IPS-15b (cell line): ENCODE measurements around the gene NDUFS8.

ENCODE experiments used
- H3K27me3 ChIP-seq: one replicate; pipeline ENCODE4 v1.6.1; 2013; ENCODE audit warnings: low read length; ENCODE audit not compliant: control insufficient read depth, insufficient read depth
- H3K36me3 ChIP-seq: one replicate; pipeline ENCODE4 v1.6.1; 2013; ENCODE audit warnings: low read length; ENCODE audit not compliant: control insufficient read depth, insufficient read depth
- H3K4me1 ChIP-seq: one replicate; pipeline ENCODE4 v1.6.1; 2013; ENCODE audit warnings: mild to moderate bottlenecking, low read length; ENCODE audit not compliant: control insufficient read depth, insufficient read depth
- H3K4me3 ChIP-seq: one replicate; pipeline ENCODE4 v1.5.1; 2013; ENCODE audit warnings: low read depth, low read length
- H3K9ac ChIP-seq: one replicate; pipeline ENCODE4 v1.6.1; 2013; ENCODE audit warnings: low read depth, mild to moderate bottlenecking, low read length
- H3K9me3 ChIP-seq: one replicate; pipeline ENCODE4 v1.6.1; 2013; ENCODE audit warnings: mild to moderate bottlenecking, low read length; ENCODE audit not compliant: control insufficient read depth, insufficient read depth

NDUFS8 gene

DNA sequence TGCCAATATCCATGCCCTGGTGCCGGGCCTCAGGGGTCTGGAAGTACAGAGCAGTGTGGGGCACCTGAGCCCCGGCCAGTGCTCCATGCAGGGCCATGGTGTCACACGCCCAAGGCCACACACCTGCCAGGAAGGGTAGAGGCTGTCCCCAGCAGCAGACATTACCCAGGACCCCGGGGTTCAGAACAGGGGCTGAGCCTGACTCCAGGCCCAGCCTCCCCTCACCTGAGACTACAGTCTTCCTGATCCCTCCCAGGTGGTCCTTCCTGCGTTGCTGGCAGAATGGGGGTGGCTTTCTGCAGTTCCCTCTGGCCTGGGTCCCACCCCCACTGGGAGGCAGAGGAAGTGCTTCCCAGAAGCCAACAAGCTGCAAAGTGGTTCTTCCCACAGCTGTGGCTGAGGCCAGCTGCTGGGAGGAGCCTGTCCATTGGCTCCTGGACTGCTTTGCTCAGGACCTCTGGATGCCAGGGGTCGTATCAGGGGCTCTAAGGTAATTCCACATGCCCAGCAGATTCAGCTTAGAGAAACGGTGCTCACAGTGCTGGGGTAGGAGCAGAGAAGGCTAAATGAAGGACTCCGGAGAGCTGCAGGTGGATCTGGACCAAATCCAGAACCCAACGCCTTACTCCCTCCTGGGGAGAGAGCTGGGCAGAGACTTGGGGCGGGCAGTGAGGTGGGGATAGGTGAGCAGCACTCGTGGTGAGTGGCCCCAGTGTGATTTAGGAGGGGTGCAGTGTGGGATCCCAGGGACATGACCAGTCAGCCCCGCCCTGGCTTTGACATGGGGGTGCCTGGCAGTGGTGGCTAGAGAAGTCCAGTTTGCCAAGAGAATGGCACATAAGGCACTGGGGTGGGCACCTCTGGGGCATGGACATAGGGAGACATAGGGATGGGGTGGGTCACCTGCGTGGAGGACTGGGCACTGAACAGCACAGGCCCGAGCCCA lies 21.0 kb downstream of the NDUFS8 start:
- H3K9me3 ChIP-seq: no peaks in the 10 kb centered on the region

DNA sequence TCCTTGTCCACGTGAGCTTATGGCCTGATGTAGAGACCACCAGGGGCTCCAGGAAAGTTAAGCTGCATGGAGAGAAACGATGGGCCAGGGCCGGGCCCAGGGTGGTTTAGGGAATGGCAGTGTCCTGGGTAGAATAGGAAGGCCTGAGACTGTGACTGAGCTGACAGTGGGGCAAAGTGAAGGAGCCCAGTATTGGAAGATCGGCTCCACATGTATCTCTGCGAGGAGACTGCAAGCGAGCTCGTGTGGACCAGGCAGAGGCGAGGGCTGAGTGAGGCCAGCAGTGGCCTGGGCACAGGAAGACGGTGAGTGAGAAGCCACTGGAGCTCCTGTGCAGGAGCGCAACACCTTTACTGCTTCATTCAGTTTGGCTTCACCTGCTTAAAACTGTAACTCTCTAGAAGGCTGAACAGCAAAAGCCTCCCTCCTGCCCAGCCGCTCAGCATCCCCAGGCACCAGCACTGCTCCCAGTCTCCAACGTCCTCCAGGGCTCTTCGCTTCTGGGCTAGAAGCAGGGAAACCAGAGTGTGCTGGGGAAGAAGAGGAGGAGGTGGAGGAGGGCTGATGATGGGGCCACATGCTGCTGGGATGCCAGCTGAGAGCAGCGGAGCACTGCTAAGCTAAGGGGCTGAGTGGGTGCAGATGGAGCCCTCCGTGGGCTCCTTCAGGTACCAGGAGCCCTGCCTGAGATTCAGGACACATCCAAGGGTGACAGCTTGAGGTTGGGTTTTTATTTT lies 21.8 kb downstream of the NDUFS8 start:
- Histone ChIP-seq H3K36me3 (peaks cover 12% of the 10 kb centered on the region), H3K4me1 (no peaks in the 10 kb centered on the region), H3K9ac (no peak overlapping the region), H3K4me3 (no peak overlapping the region), H3K9me3 (no peaks in the 10 kb centered on the region), H3K27me3 (no peaks in the 10 kb centered on the region)

More for the DNA sequence above, 21.0 kb downstream of the NDUFS8 start:
- Histone ChIP-seq H3K4me1 (no peaks in the 10 kb centered on the region), H3K27me3 (no peaks in the 10 kb centered on the region), H3K4me3 (no peak overlapping the region), H3K9ac (no peak overlapping the region), H3K36me3 (peaks cover 13% of the 10 kb centered on the region)

DNA sequence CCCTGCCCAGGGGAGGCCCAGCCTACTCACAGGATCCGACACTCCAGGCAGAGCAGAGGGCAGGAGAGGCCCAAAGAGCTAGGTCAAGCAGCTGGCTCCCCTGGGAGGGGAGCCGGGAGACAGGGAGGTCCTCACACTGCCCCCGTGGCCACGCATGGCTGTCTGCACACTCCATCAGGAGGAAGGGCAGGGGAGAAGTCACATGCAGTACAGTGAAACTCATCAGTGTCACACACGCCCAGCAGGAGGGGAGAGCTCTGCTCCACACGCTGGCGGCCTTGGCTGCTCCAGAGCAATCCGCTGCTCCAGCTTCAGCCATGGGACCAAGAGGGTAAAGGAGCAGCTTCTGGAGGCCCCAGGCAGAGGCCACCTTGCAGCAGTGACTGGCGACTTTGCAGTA lies 22.6 kb downstream of the NDUFS8 start:
- no peaks in the 10 kb centered on the region for H3K27me3 ChIP-seq
- H3K4me1 ChIP-seq: no peaks in the 10 kb centered on the region
- no peaks in the 10 kb centered on the region for H3K9me3 ChIP-seq
- H3K36me3 ChIP-seq: peaks cover 12% of the 10 kb centered on the region
- no peak overlapping the region for H3K4me3 ChIP-seq
- H3K9ac ChIP-seq: no peak overlapping the region

- H3K36me3 ChIP-seq: peaks cover 11% of the 10 kb centered on the region
- H3K4me1 ChIP-seq: no peaks in the 10 kb centered on the region
- H3K9ac ChIP-seq: no peak overlapping the region
- no peak overlapping the region for H3K4me3 ChIP-seq
- no peaks in the 10 kb centered on the region for H3K9me3 ChIP-seq
- no peaks in the 10 kb centered on the region for H3K27me3 ChIP-seq
These were observed 23.7 kb downstream of the NDUFS8 start for GRCh38 chr11:68053981-68054812.

DNA sequence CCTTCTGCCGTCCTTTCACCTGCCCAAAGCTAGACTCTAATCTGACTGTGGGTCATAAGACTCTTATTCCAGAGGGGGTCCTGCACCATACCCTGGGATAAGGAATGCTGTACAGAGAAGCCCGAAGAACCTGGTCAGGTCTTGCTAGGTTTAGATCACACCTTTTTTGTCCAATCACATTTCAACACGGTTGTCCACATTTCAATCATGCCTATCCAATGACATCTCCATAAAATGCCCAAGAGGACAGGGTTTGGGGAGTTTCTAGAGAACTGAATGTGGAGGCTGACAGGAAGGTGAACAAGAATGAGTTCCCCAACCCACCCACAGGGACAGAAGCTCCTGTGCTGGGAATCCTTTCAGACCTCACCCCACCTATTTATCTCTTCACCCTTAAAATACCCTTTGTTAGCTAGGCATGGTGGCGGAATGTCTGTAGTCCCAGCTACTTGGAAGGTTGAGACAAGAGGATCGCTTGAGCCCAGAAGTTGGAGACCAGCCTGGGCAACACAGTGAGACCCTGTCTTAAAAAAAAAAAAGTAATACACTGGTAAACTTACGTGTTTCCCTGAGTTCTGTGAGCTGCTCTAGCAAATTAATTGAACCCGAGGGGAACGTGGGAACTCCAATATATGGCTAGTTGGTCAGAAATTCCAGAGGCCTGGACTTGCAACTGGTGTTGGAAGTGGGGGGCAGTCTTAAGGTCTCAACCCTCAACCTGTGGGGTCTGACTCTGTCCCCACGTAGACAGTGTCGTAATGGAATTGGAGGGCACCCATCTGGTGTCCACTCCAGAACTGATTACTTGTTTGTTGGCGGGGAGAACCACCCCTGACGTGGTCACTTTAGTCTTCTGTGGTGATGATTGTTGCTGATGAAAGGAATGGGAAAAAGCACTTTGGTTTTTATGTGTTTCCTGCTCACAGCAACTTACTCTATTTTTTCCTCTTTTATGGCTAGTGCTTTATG lies 26.1 kb downstream of the NDUFS8 start:
- H3K4me1 ChIP-seq: no peaks in the 10 kb centered on the region
- no peaks in the 10 kb centered on the region for H3K9me3 ChIP-seq
- H3K36me3 ChIP-seq: peaks cover 11% of the 10 kb centered on the region
- no peak overlapping the region for H3K4me3 ChIP-seq
- H3K27me3 ChIP-seq: no peaks in the 10 kb centered on the region
- no peak overlapping the region for H3K9ac ChIP-seq

DNA sequence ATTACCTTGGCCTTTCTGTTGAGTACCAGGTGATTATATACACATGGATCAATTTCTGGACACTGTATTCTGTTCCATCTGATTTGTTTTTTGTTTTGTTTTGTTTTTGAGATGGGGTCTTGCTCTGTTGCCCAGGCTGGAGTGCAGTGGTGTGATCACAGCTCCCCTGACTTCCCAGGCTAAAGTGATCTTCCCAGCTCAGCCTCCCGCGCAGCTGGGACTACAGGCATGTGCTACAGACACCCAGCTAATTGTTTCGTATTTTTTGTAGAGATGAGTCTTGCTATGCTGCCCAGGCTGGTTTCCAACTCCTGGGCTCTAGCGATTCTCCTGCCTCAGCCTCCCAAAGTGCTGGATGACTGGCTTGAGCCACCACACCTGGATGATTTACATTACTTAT lies 27.3 kb downstream of the NDUFS8 start:
- H3K27me3 ChIP-seq: no peaks in the 10 kb centered on the region
- H3K4me1 ChIP-seq: no peaks in the 10 kb centered on the region
- H3K36me3 ChIP-seq: peaks cover 23% of the 10 kb centered on the region
- no peak overlapping the region for H3K4me3 ChIP-seq
- no peak overlapping the region for H3K9ac ChIP-seq
- no peaks in the 10 kb centered on the region for H3K9me3 ChIP-seq

DNA sequence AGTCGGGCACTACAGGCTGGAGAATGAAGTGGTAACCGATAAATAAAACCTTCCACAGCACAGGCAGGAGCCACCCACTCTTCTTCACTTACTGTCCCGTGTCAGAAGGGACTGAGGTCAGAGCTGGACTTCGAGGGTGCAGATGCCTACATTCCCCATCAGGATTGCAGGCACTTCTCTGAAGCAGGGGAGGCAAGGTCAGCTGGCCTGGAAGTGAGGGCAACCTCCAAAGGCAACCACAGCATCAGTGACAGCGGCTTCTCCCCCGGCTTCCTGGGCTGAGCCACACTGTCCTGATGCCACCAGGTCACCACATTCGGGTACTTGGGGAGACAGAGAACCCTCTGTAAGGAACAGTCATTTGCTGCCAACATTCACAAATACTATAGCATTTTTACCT lies 31.0 kb downstream of the NDUFS8 start:
- H3K36me3 ChIP-seq: peaks cover 48% of the 10 kb centered on the region
- H3K27me3 ChIP-seq: no peaks in the 10 kb centered on the region
- H3K9me3 ChIP-seq: no peaks in the 10 kb centered on the region
- H3K4me1 ChIP-seq: no peaks in the 10 kb centered on the region
- H3K4me3 ChIP-seq: no peak overlapping the region
- H3K9ac ChIP-seq: no peak overlapping the region

- no peak overlapping the region for H3K4me3 ChIP-seq
- H3K27me3 ChIP-seq: no peaks in the 10 kb centered on the region
- no peaks in the 10 kb centered on the region for H3K4me1 ChIP-seq
- H3K9me3 ChIP-seq: no peaks in the 10 kb centered on the region
- H3K9ac ChIP-seq: no peak overlapping the region
- H3K36me3 ChIP-seq: peaks cover 75% of the 10 kb centered on the region
These were observed 34.4 kb downstream of the NDUFS8 start for GRCh38 chr11:68064926-68065325.

DNA sequence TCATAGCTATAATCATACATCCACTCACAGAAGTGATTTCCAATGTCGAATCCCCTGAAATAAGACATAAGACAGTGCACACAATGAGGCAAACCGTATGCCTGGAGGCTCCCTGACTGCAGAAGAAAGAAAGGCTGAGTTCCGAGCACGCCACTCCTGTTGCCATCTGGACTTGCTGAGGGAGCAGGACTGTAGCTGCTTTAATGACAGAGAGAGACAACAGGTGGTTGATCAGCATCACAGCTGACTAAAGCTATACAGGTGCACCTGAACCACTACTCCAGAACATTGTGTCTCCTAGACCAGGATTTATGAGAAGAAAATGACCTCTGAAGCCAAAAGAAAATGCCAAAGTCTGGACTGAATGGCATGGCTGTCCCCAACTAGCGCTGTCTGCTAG lies 35.4 kb downstream of the NDUFS8 start:
- H3K9ac ChIP-seq: no peak overlapping the region
- peaks cover 82% of the 10 kb centered on the region for H3K36me3 ChIP-seq
- no peak overlapping the region for H3K4me3 ChIP-seq
- H3K9me3 ChIP-seq: no peaks in the 10 kb centered on the region
- H3K27me3 ChIP-seq: no peaks in the 10 kb centered on the region
- H3K4me1 ChIP-seq: no peaks in the 10 kb centered on the region

DNA sequence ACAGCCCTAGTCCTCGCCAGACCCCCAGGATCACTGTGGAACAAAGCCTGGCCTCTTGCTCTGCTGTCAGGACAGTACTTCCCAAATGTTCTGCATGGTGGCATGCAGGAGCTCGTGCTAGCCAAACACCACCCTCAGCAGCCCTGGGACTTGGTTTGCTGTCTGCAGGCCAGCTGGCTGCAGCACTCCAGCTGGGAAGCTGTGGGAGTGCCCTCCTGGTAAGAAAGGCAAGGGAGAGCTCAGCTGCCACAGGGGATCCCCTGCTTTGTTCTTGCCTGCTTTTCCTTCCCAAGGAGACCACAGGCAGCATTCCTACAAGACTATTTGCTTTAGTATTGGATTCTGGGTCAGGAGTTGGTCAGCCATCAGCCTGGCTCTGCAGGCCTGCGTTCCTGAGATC lies 36.3 kb downstream of the NDUFS8 start:
- Histone ChIP-seq H3K36me3 (peaks cover 77% of the 10 kb centered on the region), H3K27me3 (no peaks in the 10 kb centered on the region), H3K9me3 (no peaks in the 10 kb centered on the region), H3K4me1 (no peaks in the 10 kb centered on the region), H3K9ac (no peak overlapping the region), H3K4me3 (no peak overlapping the region)
